HepG2 (cell line): ENCODE data around the gene KCNAB1.

Experiments
- ELF4 ChIP-seq: sonication (generic); formaldehyde crosslinking; IDR thresholded peaks from 2 replicates; pipeline ENCODE4 v1.5.0; 2020; ENCODE audit warnings: missing genetic modification reagents, mild to moderate bottlenecking, moderate library complexity, borderline replicate concordance
- ZC3H13 ChIP-seq: sonication (generic); formaldehyde crosslinking; IDR thresholded peaks from 2 replicates; pipeline ENCODE4 v1.8.1; 2023; ENCODE audit warnings: mild to moderate bottlenecking, missing genetic modification reagents, moderate library complexity
- TF ChIP-seq, protein P1 (sequence below): IDR thresholded peaks from 2 replicates; pipeline ENCODE4 v1.6.1; 2012; ENCODE audit warnings: inconsistent platforms

DNA sequence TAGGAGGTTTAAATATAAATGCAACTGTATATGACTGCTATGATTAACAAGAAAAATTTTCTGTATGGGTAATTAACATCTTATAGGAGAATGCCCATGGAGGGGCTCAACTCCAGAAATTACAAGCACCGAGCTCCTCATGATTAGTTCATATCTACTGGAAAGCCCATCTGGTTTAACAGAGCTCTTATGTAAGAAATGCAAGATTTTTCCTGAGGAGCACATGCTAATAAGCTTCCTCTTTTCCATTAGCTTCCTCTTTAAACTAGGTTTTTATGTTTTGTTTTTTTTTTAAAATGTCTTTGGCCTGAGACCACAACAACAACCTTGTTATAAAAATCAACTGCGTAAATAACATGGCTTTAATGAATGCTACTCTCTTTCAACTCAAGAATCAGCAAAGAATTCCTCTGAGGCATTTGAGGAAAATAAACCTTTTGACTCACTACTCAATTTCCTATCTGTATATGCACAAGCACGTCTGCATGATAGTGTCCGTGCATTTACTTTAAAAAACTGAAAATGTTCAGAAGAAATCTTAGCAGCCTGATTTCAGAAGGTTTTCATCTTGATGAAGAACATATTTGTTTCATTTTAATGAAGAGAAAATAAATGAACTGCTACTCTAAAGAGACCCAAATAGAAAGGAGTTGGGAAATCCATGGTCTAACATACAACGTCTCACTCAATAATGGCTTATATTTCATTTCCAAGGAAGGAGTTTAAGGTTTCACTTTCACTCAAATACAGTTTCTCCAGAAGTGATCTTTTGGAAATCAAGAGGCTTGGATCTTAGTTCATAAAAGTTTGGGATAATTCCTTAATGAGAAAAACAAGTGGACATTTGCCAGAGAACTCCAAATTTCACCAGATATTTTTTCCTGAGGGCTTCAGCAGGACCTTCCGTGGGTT lies 180.8 kb downstream of the KCNAB1 start:
- no peak for TF ChIP-seq ZC3H13 (CRISPR knock-in tag)
- no peak for TF ChIP-seq ELF4
- TF ChIP-seq, protein P1, sequence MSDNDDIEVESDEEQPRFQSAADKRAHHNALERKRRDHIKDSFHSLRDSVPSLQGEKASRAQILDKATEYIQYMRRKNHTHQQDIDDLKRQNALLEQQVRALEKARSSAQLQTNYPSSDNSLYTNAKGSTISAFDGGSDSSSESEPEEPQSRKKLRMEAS, result no peak
